Neural progenitor cell (in vitro differentiated cells): ENCODE measurements around the gene CPB1. TPM values are rescaled to one million over a fixed set of nuclear protein-coding genes. Genes with fewer than 3 reads are reported as not detected.

Experiments
- DNase-seq: peaks from one replicate; pipeline ENCODE4 v3.0.0-alpha.2; 2016; ENCODE audit warnings: low spot score
- H2AFZ ChIP-seq: fragments of 200-600 bp; sonication (generic); replicated peaks from 2 replicates; pipeline ENCODE4 v1.6.1; 2016; ENCODE audit warnings: antibody characterized with exemption
- H3F3A ChIP-seq: fragments of 200-600 bp; sonication (generic); 2 replicates; pipeline ENCODE4 v1.6.1; 2016; ENCODE audit warnings: antibody characterized with exemption, low read depth
- H3K27ac ChIP-seq: fragments of 200-600 bp; sonication (generic); 2 replicates; pipeline ENCODE4 v1.5.1; 2016; ENCODE audit warnings: mild to moderate bottlenecking
- H3K27me3 ChIP-seq: fragments of 200-600 bp; sonication (generic); 2 replicates; pipeline ENCODE4 v1.6.1; 2016; ENCODE audit warnings: mild to moderate bottlenecking, moderate library complexity
- H3K36me3 ChIP-seq: fragments of 200-600 bp; sonication (generic); 2 replicates; pipeline ENCODE4 v1.5.1; 2016
- H3K4me1 ChIP-seq: fragments of 200-600 bp; sonication (generic); 2 replicates; pipeline ENCODE4 v1.6.1; 2016; ENCODE audit warnings: mixed run types
- H3K4me2 ChIP-seq: fragments of 200-600 bp; sonication (generic); 2 replicates; pipeline ENCODE4 v1.6.1; 2016
- H3K4me3 ChIP-seq: fragments of 200-600 bp; sonication (generic); 2 replicates; pipeline ENCODE4 v1.5.1; 2016
- H3K79me2 ChIP-seq: fragments of 200-600 bp; sonication (generic); 2 replicates; pipeline ENCODE4 v1.6.1; 2016; ENCODE audit warnings: low read depth
- H3K9ac ChIP-seq: fragments of 200-600 bp; sonication (generic); 2 replicates; pipeline ENCODE4 v1.6.1; 2016
- H3K9me3 ChIP-seq: fragments of 200-600 bp; sonication (generic); 2 replicates; pipeline ENCODE4 v1.5.1; 2016; ENCODE audit warnings: low read depth
- H4K20me1 ChIP-seq: fragments of 200-600 bp; sonication (generic); 2 replicates; pipeline ENCODE4 v1.6.1; 2016; ENCODE audit warnings: low read depth
- H3K27ac Mint-ChIP-seq: 3 replicates; pipeline ENCODE4 v1.8.0; 2021; ENCODE audit warnings: mixed read lengths
- H3K27me3 Mint-ChIP-seq: 2 replicates; pipeline ENCODE4 v1.8.0; 2022; ENCODE audit warnings: low read depth, mild to moderate bottlenecking, inconsistent platforms, moderate library complexity, mixed read lengths; ENCODE audit not compliant: insufficient read depth
- H3K36me3 Mint-ChIP-seq: 3 replicates; pipeline ENCODE4 v1.8.0; 2021; ENCODE audit warnings: mixed read lengths
- H3K4me1 Mint-ChIP-seq: 3 replicates; pipeline ENCODE4 v1.8.0; 2021; ENCODE audit warnings: mixed read lengths
- H3K4me3 Mint-ChIP-seq: 3 replicates; pipeline ENCODE4 v1.8.0; 2021; ENCODE audit warnings: mild to moderate bottlenecking, moderate library complexity, mixed read lengths
- H3K9me3 Mint-ChIP-seq: 3 replicates; pipeline ENCODE4 v1.8.0; 2020; ENCODE audit warnings: mixed read lengths
- CTCF ChIP-seq: fragments of 200-600 bp; sonication (generic); IDR thresholded peaks from 2 replicates; pipeline ENCODE4 v1.5.1; 2017; ENCODE audit warnings: antibody characterized with exemption, mild to moderate bottlenecking
- EZH2 ChIP-seq: fragments of 200-600 bp; sonication (generic); IDR thresholded peaks from 2 replicates; pipeline ENCODE4 v1.6.1; 2017; ENCODE audit warnings: antibody characterized with exemption, mild to moderate bottlenecking, moderate library complexity
- EZH2phosphoT487 ChIP-seq: fragments of 200-600 bp; sonication (generic); IDR thresholded peaks from 2 replicates; pipeline ENCODE4 v1.6.1; 2017; ENCODE audit warnings: antibody characterized with exemption
- total RNA-seq: library from RNA; depleted of rRNA; stranded (reverse); fragments of >200 nt; gene quantifications from 2 replicates; pipeline ENCODE4 v1.2.3, GENCODE V29; 2015; ENCODE audit warnings: low replicate concordance

Gene CPB1
- total RNA-seq, 1 donor from 2014 or later = not detected

GRCh38 chr3:148820361-148821245, 7.0 kb upstream of the CPB1 start:
- Histone ChIP-seq H3K79me2 (no peaks in the 10 kb centered on the region), H3K4me1 (peaks cover 3% of the 10 kb centered on the region), H3K4me3 (no peak overlapping the region), H3K27ac (no peak overlapping the region), H3K4me2 (no peak overlapping the region), H3K36me3 (no peaks in the 10 kb centered on the region), H2AFZ (no peak overlapping the region), H3K9ac (no peak overlapping the region), H3K27me3 (no peaks in the 10 kb centered on the region), H3K9me3 (no peaks in the 10 kb centered on the region), H4K20me1 (no peaks in the 10 kb centered on the region), H3F3A (no peaks in the 10 kb centered on the region)
- Mint-ChIP-seq H3K4me1 (peaks cover 4% of the 10 kb centered on the region), H3K36me3 (no peaks in the 10 kb centered on the region), H3K27ac (peak overlapping the region; percentile 2), H3K4me3 (no peak overlapping the region), H3K27me3 (peaks cover 4% of the 10 kb centered on the region), H3K9me3 (peaks cover 3% of the 10 kb centered on the region)
- TF ChIP-seq CTCF (no peak), EZH2phosphoT487 (no peak), EZH2 (no peak)
- no peak for DNase-seq

DNA sequence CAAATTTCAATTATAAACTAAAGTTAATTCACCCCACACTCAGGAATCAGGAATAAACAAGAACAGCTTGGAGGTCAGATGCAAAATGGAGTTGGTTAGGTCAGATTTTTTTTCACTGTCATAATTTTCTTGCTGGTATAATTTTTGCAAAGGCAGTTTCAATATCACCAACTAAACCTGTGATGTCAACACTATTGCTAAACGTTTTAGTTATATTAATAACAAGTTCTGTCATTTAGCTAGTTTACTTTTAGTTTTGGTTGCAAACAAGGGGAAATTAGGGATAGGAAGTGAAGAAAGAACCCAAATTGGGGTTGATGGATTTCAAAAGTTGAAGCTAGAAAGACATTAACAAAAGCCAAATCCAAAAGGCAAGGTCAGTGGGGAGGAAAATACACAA, 4.6 kb upstream of the CPB1 start:
- H3F3A ChIP-seq = no peaks in the 10 kb centered on the region
- Mint-ChIP-seq H3K27ac (no peak overlapping the region), H3K27me3 (peaks cover 4% of the 10 kb centered on the region), H3K9me3 (peaks cover 3% of the 10 kb centered on the region), H3K4me3 (no peak overlapping the region), H3K4me1 (peaks cover 4% of the 10 kb centered on the region), H3K36me3 (no peaks in the 10 kb centered on the region)
- no peak overlapping the region for H3K27ac ChIP-seq
- TF ChIP-seq EZH2phosphoT487 (no peak), CTCF (no peak), EZH2 (no peak)
- no peak for DNase-seq
- H4K20me1 ChIP-seq = no peaks in the 10 kb centered on the region
- H3K4me2 ChIP-seq = no peak overlapping the region
- no peak overlapping the region for H3K9ac ChIP-seq
- H3K79me2 ChIP-seq = no peaks in the 10 kb centered on the region
- H3K4me1 ChIP-seq = peaks cover 3% of the 10 kb centered on the region
- H2AFZ ChIP-seq = no peak overlapping the region
- H3K9me3 ChIP-seq = no peaks in the 10 kb centered on the region
- H3K27me3 ChIP-seq = no peaks in the 10 kb centered on the region
- H3K4me3 ChIP-seq = no peak overlapping the region
- no peaks in the 10 kb centered on the region for H3K36me3 ChIP-seq

DNA sequence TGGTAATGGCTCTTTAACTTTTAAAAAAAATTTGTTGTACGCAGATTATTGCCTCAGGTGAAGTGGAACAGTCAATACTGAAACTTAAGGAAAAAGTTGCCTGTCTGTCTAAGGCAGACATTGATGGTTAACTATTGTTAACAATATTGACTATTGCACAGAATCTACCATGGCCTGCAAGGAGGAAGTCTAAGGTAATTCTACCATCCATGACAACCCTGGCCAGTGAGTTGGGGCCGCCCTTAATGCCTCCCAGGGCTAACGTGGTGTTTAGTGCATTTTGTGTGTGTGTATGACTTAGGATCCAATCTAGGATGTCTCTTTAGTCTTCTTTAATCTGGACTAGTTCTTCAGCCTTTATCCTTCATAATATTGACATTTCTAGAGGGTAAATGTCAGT, 2.1 kb upstream of the CPB1 start:
- Mint-ChIP-seq H3K4me1 (peaks cover 4% of the 10 kb centered on the region), H3K27ac (no peak overlapping the region), H3K4me3 (no peak overlapping the region), H3K36me3 (no peaks in the 10 kb centered on the region), H3K9me3 (peaks cover 3% of the 10 kb centered on the region), H3K27me3 (peaks cover 4% of the 10 kb centered on the region)
- Histone ChIP-seq H2AFZ (peak overlapping the region; percentile 12), H3K79me2 (no peaks in the 10 kb centered on the region), H3K9me3 (no peaks in the 10 kb centered on the region), H3K4me3 (no peak overlapping the region), H3K4me1 (peaks cover 3% of the 10 kb centered on the region), H4K20me1 (no peaks in the 10 kb centered on the region), H3K27ac (no peak overlapping the region), H3F3A (no peaks in the 10 kb centered on the region), H3K4me2 (no peak overlapping the region), H3K27me3 (no peaks in the 10 kb centered on the region), H3K9ac (no peak overlapping the region), H3K36me3 (no peaks in the 10 kb centered on the region)
- TF ChIP-seq EZH2phosphoT487 = no peak
- no peak for TF ChIP-seq CTCF
- TF ChIP-seq EZH2 = no peak
- no peak for DNase-seq
